ENCODE data around the gene CGB5.

DNA sequence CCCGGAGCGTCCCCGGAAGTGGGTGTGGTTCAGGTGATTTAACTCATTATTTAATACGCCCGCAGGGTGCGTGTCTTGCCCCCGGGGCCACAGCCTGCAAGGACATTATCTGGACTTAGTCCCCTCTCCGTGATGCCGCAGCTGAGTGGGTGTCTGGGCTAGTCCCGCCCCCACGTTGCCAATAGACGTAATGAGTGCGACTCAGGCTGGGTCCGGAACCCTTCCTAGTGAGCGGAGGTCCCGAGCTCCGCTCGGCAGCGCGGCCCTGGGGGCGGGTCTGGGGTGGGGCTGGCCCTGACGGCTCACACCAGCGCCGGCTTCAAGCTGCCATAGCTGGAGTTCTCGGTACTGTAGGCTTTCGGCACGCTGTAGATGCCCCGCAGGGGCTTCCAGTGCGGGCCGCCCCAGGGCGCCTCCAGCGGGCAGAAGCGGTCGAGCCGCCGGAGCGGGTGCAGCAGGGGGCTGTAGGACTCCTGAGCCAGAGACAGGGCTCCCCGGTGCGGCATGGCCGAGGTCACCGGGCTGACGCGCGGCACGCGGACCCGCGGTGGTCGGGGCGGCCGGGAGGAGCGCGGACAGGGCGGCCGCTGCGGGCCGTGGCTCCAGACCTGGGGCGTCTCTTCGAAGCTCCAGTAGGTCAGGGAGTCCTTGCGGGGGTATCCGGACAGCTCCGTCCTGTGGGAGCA, 25.8 kb upstream of the CGB5 start:
- TF ChIP-seq SUZ12 (IDR thresholded peaks at IDR 0.05) (no peak), HDGF (IDR thresholded peaks at IDR 0.05; ENCODE audit: borderline replicate concordance) (no peak)

Measured in HEK293T (cell line).